Nephron (organoid): ENCODE measurements around the gene PITPNM2.

Source experiments
- H3K27ac Mint-ChIP-seq, 3 experiments: 2 replicates each; pipeline ENCODE4 v1.8.0; 2020; ENCODE audit warnings: mixed read lengths in 3 of 3, mild to moderate bottlenecking in 2 of 3, moderate library complexity in 1 of 3
- H3K27me3 Mint-ChIP-seq: 2 replicates; pipeline ENCODE4 v1.8.0; 2021; ENCODE audit warnings: low read depth, mild to moderate bottlenecking, moderate library complexity, mixed read lengths
- H3K36me3 Mint-ChIP-seq: 2 replicates; pipeline ENCODE4 v1.8.0; 2020; ENCODE audit warnings: low read depth, mixed read lengths
- H3K4me1 Mint-ChIP-seq: 2 replicates; pipeline ENCODE4 v1.8.0; 2020; ENCODE audit warnings: mixed read lengths
- H3K4me3 Mint-ChIP-seq, 3 experiments: 2 replicates each; pipeline ENCODE4 v1.8.0; 2020; ENCODE audit warnings: mild to moderate bottlenecking in 3 of 3, mixed read lengths in 3 of 3, moderate library complexity in 2 of 3
- H3K9me3 Mint-ChIP-seq: 2 replicates; pipeline ENCODE4 v1.8.0; 2020; ENCODE audit warnings: mixed read lengths
- TF ChIP-seq, protein P1 (sequence below), 3 experiments: fragments of 200-600 bp; sonication (generic); IDR thresholded peaks; one replicate each; pipeline ENCODE4 v1.5.0; 2021; ENCODE audit warnings: antibody characterized with exemption in 3 of 3; ENCODE audit not compliant: unreplicated experiment in 3 of 3

Gene PITPNM2

DNA sequence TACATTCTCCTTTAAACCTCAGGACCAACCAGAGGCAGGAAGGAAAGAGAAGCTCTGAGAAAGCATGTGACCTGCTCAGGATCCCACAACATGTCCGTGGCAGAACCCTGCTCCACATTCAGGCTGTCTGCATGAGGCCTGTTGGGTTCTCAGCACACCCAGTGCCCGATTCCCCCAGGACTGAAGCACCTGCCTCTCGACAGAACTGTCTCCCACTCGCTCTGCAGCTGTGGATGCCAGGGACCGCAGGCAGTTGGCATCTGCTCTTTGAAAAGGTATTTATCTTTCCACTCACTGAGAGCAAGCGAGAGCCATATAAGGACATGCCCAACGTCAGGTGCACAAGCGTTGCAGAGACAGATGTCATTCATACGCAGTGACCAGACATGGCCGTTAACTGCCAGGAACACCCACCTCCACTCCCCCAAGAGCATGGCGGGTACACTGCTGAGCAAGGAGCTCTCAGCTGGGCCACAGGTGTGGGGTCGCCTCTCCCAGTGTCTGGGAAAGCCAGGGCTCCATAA is 18.9 kb downstream of the PITPNM2 start:
- Mint-ChIP-seq H3K9me3 (no peaks in the 10 kb centered on the region), H3K4me3 (no peak overlapping the region)

DNA sequence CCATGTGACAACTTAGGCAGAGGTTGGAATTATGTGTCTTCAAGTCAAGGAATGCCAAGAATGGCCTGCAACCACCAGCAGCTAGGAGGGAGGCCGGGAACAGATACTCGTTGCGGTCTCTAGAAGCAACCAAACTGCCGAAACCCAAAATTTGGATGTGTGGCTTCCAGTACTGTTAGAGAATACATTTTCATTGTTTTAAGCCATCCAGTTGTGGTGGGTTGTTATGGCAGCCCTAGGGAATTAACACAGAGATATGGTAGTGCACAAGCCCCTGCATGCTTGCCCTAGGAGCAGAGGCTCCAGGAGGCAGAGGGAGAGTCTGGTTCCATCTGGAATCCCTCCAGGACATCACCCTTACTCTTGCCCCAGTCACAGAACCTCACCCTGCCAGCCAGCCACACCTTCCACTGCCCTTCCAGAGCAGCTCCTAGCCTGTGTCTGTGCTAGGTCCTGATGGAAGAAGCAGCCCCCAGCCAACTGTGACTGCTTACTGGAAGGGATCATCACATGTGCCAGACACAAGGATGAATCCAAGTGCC is 19.5 kb downstream of the PITPNM2 start:
- Mint-ChIP-seq H3K4me1 (peaks cover 6% of the 10 kb centered on the region), H3K36me3 (peaks cover 7% of the 10 kb centered on the region), H3K9me3 (no peaks in the 10 kb centered on the region), H3K27ac (no peak overlapping the region), H3K27me3 (peaks cover 3% of the 10 kb centered on the region), H3K4me3 (no peak overlapping the region)
- TF ChIP-seq, protein P1, sequence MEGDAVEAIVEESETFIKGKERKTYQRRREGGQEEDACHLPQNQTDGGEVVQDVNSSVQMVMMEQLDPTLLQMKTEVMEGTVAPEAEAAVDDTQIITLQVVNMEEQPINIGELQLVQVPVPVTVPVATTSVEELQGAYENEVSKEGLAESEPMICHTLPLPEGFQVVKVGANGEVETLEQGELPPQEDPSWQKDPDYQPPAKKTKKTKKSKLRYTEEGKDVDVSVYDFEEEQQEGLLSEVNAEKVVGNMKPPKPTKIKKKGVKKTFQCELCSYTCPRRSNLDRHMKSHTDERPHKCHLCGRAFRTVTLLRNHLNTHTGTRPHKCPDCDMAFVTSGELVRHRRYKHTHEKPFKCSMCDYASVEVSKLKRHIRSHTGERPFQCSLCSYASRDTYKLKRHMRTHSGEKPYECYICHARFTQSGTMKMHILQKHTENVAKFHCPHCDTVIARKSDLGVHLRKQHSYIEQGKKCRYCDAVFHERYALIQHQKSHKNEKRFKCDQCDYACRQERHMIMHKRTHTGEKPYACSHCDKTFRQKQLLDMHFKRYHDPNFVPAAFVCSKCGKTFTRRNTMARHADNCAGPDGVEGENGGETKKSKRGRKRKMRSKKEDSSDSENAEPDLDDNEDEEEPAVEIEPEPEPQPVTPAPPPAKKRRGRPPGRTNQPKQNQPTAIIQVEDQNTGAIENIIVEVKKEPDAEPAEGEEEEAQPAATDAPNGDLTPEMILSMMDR (IDR thresholded peaks at IDR 0.05; ENCODE audit: unreplicated experiment in 3 of 3): no peak

More for the DNA sequence above, 18.9 kb downstream of the PITPNM2 start:
- H3K4me1 Mint-ChIP-seq: peaks cover under 1% of the 10 kb centered on the region
- H3K36me3 Mint-ChIP-seq: peaks cover 8% of the 10 kb centered on the region
- H3K27me3 Mint-ChIP-seq: peaks cover 3% of the 10 kb centered on the region
- no peak overlapping the region for H3K27ac Mint-ChIP-seq
- TF ChIP-seq, protein P1 (IDR thresholded peaks at IDR 0.05; ENCODE audit: unreplicated experiment in 3 of 3): no peak

DNA sequence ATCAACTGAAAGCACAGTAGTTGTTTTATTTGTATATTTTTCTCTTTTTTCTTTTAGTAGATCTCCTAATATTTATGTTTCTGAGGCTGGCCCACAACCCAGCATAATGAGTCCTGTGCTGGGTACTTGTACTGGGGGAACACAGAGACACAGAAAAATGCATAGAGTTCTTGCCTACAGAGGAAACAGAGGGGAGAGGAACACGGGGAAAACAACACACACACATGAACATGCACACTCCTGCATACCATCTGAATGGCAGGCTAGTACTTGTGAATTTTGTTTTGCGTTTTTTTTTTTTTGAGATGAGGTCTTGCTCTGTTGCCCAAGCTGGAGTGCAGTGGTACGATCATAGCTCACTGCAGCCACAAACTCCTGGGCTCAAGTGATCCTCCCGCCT is 21.3 kb downstream of the PITPNM2 start:
- peaks cover 11% of the 10 kb centered on the region for H3K4me1 Mint-ChIP-seq
- TF ChIP-seq, protein P1 (IDR thresholded peaks at IDR 0.05; ENCODE audit: unreplicated experiment in 3 of 3): no peak

DNA sequence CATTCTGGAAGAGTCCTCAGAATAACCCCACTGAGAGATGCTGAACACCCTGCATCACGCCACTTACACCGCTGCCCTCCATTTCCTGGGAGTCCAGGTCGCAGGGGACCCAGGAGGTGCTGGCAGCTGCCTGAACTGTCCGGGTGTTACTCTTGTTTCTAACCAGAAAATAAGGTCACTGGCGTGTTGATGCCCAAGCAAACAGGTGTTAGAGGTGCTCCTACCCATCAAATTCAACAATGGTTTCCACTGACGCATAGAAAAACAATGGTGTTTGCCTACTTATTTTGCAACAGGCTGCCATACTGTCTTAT is 23.8 kb downstream of the PITPNM2 start:
- no peaks in the 10 kb centered on the region for H3K36me3 Mint-ChIP-seq
- no peaks in the 10 kb centered on the region for H3K9me3 Mint-ChIP-seq
- H3K4me1 Mint-ChIP-seq: peaks cover 11% of the 10 kb centered on the region
- TF ChIP-seq, protein P1 (IDR thresholded peaks at IDR 0.05; ENCODE audit: unreplicated experiment in 3 of 3): no peak
- no peaks in the 10 kb centered on the region for H3K27me3 Mint-ChIP-seq
- H3K4me3 Mint-ChIP-seq: no peak overlapping the region
- H3K27ac Mint-ChIP-seq: no peak overlapping the region

More for the DNA sequence above, 21.3 kb downstream of the PITPNM2 start:
- peaks cover 3% of the 10 kb centered on the region for H3K27me3 Mint-ChIP-seq
- H3K4me3 Mint-ChIP-seq: no peak overlapping the region
- H3K27ac Mint-ChIP-seq: no peak overlapping the region
- no peaks in the 10 kb centered on the region for H3K9me3 Mint-ChIP-seq
- no peaks in the 10 kb centered on the region for H3K36me3 Mint-ChIP-seq

DNA sequence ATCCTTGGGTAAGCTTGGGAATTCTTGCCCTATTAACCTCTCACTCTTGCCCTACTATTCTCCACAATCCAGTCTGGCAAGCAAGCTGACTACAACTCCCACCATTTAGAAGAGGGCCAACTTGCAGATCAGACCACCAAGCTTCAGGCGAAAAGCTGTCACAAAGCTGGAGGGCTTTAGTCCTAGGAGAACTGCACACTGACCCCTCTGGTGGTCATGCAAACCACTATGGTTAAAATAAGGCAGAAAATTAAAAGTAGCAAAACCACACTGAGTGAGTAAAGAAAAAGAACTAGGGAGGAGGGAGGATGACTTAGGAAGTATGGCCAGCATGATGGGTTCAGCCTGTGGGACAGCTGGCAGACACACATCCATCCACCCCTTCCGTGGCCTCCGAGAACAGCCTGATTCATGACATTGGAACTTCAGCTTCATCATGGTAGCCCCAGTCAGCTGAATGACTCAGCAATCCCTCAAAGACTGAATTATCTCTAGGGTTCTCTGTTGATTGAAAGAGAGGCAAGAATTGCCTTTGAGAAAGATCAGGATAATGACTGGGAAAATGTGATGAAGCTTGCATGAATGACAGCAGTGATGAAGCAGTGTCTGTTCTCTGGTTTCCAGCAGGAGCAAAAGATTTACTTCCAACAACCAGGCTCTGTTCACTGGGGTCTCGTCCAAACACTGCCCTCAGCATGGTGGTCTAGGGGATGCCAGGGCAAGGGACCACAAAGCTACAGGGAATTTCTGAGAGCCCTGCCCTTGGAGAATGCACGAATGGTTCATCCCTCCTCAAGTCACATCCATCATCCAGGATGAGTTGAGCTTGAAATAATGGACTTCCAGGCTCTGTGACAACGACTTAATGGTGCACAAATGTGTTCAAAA is 24.4 kb downstream of the PITPNM2 start:
- Mint-ChIP-seq H3K4me3 (no peak overlapping the region), H3K27ac (peak overlapping the region in 2 of 3 experiments; percentile 39 to 43), H3K4me1 (peaks cover 11% of the 10 kb centered on the region), H3K27me3 (no peaks in the 10 kb centered on the region), H3K9me3 (no peaks in the 10 kb centered on the region), H3K36me3 (no peaks in the 10 kb centered on the region)
- TF ChIP-seq, protein P1 (IDR thresholded peaks at IDR 0.05; ENCODE audit: unreplicated experiment in 3 of 3): peak in 2 of 3 experiments; percentile 9 to 23
